HepG2 (cell line): Measurements from ENCODE around the gene NUDT16. TPM values are rescaled to one million over a fixed set of nuclear protein-coding genes. Genes with fewer than 3 reads are reported as not detected.
A peak's percentile ranks its signal among the peaks of the same experiment; 100 is the strongest.

Experiments used
- BCLAF1 ChIP-seq: fragments of 450-650 bp; IDR thresholded peaks from 2 replicates; pipeline ENCODE4 v1.6.1; 2017; ENCODE audit warnings: mild to moderate bottlenecking
- CBX5 ChIP-seq: sonication (generic); formaldehyde crosslinking; IDR thresholded peaks from 2 replicates; pipeline ENCODE4 v1.4.0; 2020; ENCODE audit warnings: missing genetic modification reagents, borderline replicate concordance
- EED ChIP-seq: sonication (generic); formaldehyde crosslinking; IDR thresholded peaks from 2 replicates; pipeline ENCODE4 v1.5.0; 2020; ENCODE audit warnings: mild to moderate bottlenecking, missing genetic modification reagents
- NFKBIZ ChIP-seq: IDR thresholded peaks from 2 replicates; pipeline ENCODE4 v1.6.1; 2018; ENCODE audit warnings: missing genetic modification reagents, missing compliant biosample characterization
- ZBED4 ChIP-seq: sonication (generic); formaldehyde crosslinking; IDR thresholded peaks from 2 replicates; pipeline ENCODE4 v1.4.0; 2020; ENCODE audit warnings: missing genetic modification reagents, borderline replicate concordance
- ZBTB14 ChIP-seq: sonication (generic); formaldehyde crosslinking; IDR thresholded peaks from 2 replicates; pipeline ENCODE4 v1.4.0; 2020; ENCODE audit warnings: missing genetic modification reagents
- ZNF280D ChIP-seq: sonication (generic); formaldehyde crosslinking; IDR thresholded peaks from 2 replicates; pipeline ENCODE4 v1.5.1; 2020; ENCODE audit warnings: mild to moderate bottlenecking, missing genetic modification reagents
- ZNF549 ChIP-seq: sonication (generic); formaldehyde crosslinking; IDR thresholded peaks from 2 replicates; pipeline ENCODE4 v1.5.0; 2020; ENCODE audit warnings: missing genetic modification reagents
- ZNF574 ChIP-seq: sonication (generic); formaldehyde crosslinking; IDR thresholded peaks from 2 replicates; pipeline ENCODE4 v1.4.0; 2020; ENCODE audit warnings: missing genetic modification reagents
- ZNF790 ChIP-seq: sonication (generic); formaldehyde crosslinking; IDR thresholded peaks from 2 replicates; pipeline ENCODE4 v1.8.0; 2022; ENCODE audit warnings: missing genetic modification reagents, mild to moderate bottlenecking, borderline replicate concordance
- polyA plus RNA-seq, 8 experiments: library from polyadenylated mRNA; depleted of rRNA in 3 of 8; stranded (reverse) in 7 of 8; unstranded in 1 of 8; fragments of >200 nt; fragmentation: Illumina TruSeq in 4 of 8; extraction: Trizol in 4 of 8; gene quantifications; 2 replicates each; pipeline versions ENCODE4 v1.2.1 to v1.2.3, GENCODE V29; 2011 to 2016; ENCODE audit warnings: low read depth in 4 of 8, missing spikeins in 1 of 8, mixed read lengths in 1 of 8; ENCODE audit not compliant: insufficient read depth in 1 of 8
- total RNA-seq, 5 experiments: library from RNA; depleted of rRNA; stranded (reverse); fragments of >200 nt; fragmentation: Illumina TruSeq; extraction: Trizol; gene quantifications; 2 replicates each; pipeline ENCODE4 v1.2.3, GENCODE V29; 2016; ENCODE audit warnings: low read depth in 1 of 5

Gene NUDT16
- total and polyA plus RNA-seq, 2 of the 13 experiments (the other 11 are each of a cell fraction or from before 2014, with no cell fraction given), result 5.4 to 14.8 TPM

- TF ChIP-seq ZNF280D, result no peak
- TF ChIP-seq ZBED4 (CRISPR knock-in tag), result peak; percentile 69
- peak; percentile 90; the same call in 1 of the 2 replicates for TF ChIP-seq ZNF790 (CRISPR knock-in tag)
- 0 out of 2 replicates have a peak, but pooled peaks have one; percentile 37 for TF ChIP-seq EED (CRISPR knock-in tag)
- no peak for TF ChIP-seq CBX5 (CRISPR knock-in tag)
- TF ChIP-seq NFKBIZ (CRISPR knock-in tag), result no peak; the same call in 1 of the 2 replicates
- no peak for TF ChIP-seq BCLAF1
- TF ChIP-seq ZNF549 (CRISPR knock-in tag), result 0 out of 2 replicates have a peak, but pooled peaks have one; percentile 44
- 0 out of 2 replicates have a peak, but pooled peaks have one; percentile 39 for TF ChIP-seq ZBTB14
- peak; percentile 74 for TF ChIP-seq ZNF574 (CRISPR knock-in tag)
Observed at GRCh38 chr3:131381445-131382291, at the start of gene NUDT16 (continued).
